GM19099 (cell line): Measurements from ENCODE around the gene EGFL8.

Experiments used
- POLR2A ChIP-seq: IDR thresholded peaks from 3 replicates; pipeline ENCODE4 v1.6.1; 2011; ENCODE audit warnings: low read depth; ENCODE audit not compliant: insufficient read length; ENCODE audit errors: extremely low read depth

Gene EGFL8

DNA sequence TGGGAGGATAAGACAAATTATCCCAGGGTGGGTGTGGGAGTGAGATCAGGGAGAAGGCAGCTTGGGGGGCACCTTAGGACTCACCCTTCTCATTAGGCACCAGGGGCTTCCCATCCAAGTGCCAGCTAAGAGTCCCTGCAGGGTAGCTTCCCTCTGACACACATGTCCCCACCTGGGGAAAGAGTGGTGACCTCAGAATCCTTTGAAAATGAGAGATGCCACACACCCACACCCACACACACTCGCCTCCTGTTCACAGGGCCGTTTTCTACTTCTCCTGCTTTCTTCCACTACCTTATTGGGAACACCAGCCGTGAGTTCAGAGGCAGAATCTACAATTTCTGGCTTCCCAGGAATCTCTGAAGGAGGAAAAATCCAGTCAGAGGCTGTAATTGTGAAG is 18.6 kb downstream of the EGFL8 start:
- no peak for TF ChIP-seq POLR2A

GRCh38 chr6:32183483-32184083 is 19.2 kb downstream of the EGFL8 start:
- no peak for TF ChIP-seq POLR2A

- peak; percentile 18 for TF ChIP-seq POLR2A
Observed at GRCh38 chr6:32184084-32184640, 19.8 kb downstream of the EGFL8 start, which contains the start of gene AGER. AGER (minus strand) TSS chr6:32184253; CDS start chr6:32184222, 31 bp downstream.

GRCh38 chr6:32187009-32187709 is 22.8 kb downstream of the EGFL8 start:
- TF ChIP-seq POLR2A = no peak

DNA sequence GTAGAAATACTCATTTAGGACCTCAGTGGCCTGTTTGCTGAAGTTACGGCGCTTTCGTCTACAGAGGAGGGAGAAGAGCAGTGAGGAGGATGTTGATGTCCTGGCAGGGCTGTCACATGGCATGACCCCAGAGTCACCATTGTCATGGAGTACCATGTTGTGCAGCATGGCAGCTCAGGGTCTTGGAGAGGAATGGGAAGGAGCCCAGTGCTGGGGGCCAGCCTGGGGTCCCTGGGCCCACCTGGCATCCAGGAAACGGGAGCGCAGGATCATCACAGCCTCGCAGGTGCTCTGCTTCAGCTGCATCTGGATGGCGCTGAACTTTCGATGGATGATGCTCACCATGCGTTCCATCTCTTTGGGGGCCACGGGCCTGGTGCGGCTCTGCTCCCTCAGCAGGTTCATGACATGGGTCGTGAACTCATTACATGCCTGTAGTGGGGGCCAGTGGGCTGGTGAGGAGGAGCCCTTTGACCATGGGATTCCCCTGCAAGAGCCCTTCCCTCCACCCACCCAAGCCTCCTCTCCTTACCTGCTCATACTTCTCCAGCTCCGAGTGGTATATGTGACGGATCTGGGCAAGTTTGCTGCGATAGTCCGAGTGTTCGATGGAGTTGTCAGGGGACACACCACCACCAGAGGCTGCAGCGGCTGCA is 23.5 kb downstream of the EGFL8 start:
- TF ChIP-seq POLR2A = peak; percentile 13

- TF ChIP-seq POLR2A = no peak
Observed at GRCh38 chr6:32188381-32189068, 24.1 kb downstream of the EGFL8 start.

- TF ChIP-seq POLR2A = no peak
Observed at GRCh38 chr6:32189069-32189741, 24.8 kb downstream of the EGFL8 start.

DNA sequence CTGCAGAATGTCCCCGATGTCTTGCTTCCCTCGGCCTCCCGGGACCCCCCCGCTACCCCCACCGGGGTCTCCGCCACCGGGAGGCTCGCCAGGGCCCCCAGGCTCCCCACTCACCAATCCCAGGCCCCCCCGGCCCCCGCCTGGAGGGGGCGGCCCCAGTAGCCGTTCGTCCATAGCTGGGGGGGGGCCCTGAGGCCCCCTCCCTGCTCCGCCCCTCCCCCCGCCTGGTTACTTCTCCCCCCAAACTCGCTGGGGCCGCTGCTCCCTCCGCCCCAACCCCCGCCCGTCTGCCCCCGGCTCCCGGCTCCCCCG is 25.3 kb downstream of the EGFL8 start:
- TF ChIP-seq POLR2A = no peak

GRCh38 chr6:32190054-32190851 is 25.9 kb downstream of the EGFL8 start, which contains the start of gene PBX2:
PBX2 (minus strand) TSS chr6:32190202; CDS start chr6:32189915, 287 bp downstream.
- TF ChIP-seq POLR2A = peak; percentile 74

DNA sequence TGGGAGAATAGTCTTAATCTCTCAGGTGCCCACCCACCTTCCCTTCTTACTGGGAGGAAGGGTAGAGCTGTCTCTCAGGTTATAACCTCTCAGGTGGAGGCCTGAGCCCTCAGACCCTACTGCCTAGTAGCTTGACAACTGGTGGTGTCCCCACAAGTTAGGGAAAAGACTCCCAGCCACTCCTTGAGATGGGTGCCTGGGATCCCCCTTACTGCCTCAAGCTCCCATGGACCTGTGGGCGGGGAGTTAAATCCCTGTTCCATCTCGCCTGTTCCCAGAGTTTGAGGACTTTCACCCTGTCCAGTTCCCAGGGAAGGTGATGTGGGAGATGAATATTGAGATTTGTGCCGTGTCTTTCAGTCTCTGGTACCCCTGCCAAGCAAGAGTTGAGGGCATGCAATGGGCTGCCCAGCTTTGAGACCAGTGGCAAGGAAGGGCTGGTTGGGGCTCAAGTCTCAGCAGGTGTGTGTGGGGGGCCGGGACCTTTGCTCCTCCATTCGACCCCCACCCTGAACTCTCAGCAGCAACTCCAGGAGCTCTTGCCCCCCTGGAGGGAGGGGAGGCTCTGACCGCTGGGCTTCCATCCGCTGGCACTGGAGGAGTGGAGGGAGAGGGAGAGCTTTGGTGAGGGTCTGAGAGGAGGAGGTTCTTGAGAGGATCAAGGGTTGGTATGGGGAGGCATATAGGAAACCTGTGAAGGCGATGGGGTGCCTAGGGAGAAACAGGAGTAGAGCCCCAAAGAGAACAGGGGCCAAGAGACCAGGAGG is 26.7 kb downstream of the EGFL8 start:
- peak; percentile 23 for TF ChIP-seq POLR2A

DNA sequence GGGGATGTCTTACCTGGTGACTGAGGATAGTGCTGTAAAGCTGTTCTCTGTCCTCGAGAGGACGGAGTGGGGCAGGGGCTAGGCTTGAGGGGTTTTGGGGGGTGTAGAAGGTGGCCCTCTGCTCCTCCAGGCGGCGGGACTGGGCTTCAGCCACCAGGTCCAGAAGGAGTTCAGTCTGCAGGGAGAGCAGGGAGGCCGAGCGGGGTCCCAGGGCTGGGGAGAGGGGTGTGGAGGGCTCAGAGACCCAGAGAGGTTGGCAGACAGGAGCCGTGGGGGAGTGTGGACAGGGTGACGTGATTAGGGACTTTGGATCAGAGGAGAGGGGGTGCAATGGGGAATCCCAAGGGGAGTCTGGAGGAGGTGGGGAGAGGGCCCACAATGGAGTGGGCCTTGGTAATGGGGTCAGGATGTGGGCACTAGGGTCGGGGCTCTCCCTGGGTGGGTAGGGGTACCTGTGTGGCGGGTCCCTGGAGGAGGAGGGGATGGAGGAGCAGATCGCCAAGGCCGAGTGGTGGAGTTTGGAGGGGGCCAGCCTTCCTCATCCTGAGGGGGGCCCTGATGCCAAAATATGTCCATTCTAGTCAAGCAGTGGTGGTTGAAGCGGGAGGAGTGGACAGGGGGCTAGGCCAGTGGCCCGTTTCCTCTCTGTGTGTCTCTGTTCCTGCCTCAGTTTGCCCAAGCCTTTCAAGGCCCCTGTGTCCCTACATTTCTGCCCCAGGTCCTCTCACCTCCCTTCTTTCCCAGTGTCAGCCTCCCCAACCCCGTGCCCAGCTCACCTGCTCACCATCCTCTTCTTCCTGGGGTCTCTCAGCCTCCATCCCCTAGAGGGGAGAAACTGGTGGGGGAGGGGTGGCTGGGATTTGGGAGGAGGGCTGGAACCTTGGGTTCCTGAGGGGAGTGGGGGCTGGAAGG is 27.6 kb downstream of the EGFL8 start:
- peak; percentile 39 for TF ChIP-seq POLR2A

GRCh38 chr6:32192608-32193039 is 28.2 kb downstream of the EGFL8 start, which contains the start of gene GPSM3:
GPSM3 (minus strand) TSS chr6:32192643; CDS start chr6:32192513, 130 bp downstream.
- TF ChIP-seq POLR2A = peak; percentile 62

- no peak for TF ChIP-seq POLR2A
Observed at GRCh38 chr6:32194388-32194787, 30.0 kb downstream of the EGFL8 start.
